ENCODE measurements around the gene AXIN2. TPM values are rescaled to one million over a fixed set of nuclear protein-coding genes. Genes with fewer than 3 reads are reported as not detected.

Gene AXIN2
- total and polyA plus RNA-seq, 7 donors: 6.0 to 16.1 (median 9.6) TPM

DNA sequence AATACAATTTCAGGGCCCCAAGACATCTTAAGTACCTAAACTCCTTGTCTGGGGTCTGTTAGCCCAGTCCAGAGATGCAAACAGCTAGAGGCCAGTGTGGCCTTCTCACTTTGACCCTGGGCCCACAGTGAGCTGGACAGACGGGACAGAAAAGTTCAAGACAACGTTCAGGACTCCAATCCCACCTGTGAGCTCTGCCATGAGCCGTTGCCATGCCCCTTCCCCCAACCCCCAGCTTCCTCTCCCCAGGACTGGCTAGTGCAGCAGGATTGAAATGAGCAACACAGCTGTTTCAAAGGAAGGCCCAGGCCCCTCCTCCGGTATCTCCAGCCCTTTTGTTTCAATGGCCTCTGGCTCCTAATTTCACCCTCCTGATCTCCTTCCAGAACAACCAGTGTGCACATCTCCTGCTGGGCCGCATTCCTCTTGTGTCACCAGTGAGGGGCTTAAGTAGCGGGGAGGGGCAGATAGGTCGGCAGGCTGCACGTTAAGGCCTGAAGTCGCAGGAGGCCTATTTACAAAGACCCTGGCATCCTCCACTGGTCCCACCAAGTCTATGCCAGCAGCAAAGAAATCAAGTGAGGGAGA lies 11.3 kb downstream of the AXIN2 start:
- DNase-seq: no peak
- 43 to 79% methylated on average over 9 of the region's 9 CpGs for WGBS, 2 donors
- H3K9me3 ChIP-seq: no peaks in the 10 kb centered on the region
- H3K27ac ChIP-seq: peak overlapping the region in 1 of 4 donors; percentile 1
- TF ChIP-seq POLR2AphosphoS5 (IDR thresholded peaks at IDR 0.05): no peak
- TF ChIP-seq POLR2A (IDR thresholded peaks at IDR 0.05): no peak
- TF ChIP-seq, protein P1, sequence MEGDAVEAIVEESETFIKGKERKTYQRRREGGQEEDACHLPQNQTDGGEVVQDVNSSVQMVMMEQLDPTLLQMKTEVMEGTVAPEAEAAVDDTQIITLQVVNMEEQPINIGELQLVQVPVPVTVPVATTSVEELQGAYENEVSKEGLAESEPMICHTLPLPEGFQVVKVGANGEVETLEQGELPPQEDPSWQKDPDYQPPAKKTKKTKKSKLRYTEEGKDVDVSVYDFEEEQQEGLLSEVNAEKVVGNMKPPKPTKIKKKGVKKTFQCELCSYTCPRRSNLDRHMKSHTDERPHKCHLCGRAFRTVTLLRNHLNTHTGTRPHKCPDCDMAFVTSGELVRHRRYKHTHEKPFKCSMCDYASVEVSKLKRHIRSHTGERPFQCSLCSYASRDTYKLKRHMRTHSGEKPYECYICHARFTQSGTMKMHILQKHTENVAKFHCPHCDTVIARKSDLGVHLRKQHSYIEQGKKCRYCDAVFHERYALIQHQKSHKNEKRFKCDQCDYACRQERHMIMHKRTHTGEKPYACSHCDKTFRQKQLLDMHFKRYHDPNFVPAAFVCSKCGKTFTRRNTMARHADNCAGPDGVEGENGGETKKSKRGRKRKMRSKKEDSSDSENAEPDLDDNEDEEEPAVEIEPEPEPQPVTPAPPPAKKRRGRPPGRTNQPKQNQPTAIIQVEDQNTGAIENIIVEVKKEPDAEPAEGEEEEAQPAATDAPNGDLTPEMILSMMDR (IDR thresholded peaks at IDR 0.05): no peak
- TF ChIP-seq EP300 (IDR thresholded peaks at IDR 0.05): no peak
- H3K4me1 ChIP-seq: peaks cover 0 to 51% (median 32%) of the 10 kb centered on the region in 4 donors
- no peak overlapping the region for H3K4me3 ChIP-seq
- no peaks in the 10 kb centered on the region for H3K27me3 ChIP-seq
- intact Hi-C loops (cut with DNase I): loop anchor here (5.0 to 10.0 kb wide), 2 partner anchors 95 to 237 kb away; no protein-coding TSS in a partner anchor
- peaks cover 0 to 13% (median 0%) of the 10 kb centered on the region in 4 donors for H3K36me3 ChIP-seq

DNA sequence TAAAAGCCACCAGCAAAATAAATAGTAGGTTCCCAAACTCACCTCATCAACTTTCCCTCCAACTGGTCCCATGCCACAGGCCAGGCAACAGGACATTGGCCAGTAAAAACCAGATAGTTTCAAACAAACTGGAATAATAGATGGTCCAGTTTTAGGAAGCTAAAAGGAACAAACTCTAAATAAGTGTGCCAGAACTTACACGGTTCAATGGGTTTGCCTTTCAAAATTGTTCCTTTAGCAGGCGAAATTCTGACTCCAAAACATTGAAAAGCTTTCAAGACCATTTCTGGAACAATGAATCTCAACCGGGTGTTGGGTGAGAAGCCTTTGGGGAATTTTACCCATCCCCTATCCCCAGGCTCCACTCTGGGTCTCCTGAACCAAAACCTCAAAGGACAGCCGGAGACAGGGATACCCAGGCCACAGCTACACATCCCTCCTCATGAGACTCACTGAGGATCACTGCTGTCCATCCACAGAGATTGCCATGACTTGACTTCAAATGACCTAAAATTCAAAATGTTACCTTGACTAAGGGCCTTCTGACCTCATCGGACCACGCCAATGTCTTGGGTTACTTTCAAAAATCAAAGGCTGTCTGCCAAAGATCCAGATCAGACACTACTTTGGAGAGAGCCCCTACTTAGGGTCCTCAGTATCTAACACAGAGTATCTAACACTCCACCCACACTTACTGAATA lies 13.0 kb downstream of the AXIN2 start:
- Histone ChIP-seq H3K27me3 (no peaks in the 10 kb centered on the region), H3K36me3 (peaks cover 0 to 13% (median 0%) of the 10 kb centered on the region in 4 donors), H3K27ac (peak overlapping the region in 2 of 4 donors; percentile 77 to 79), H3K4me1 (peaks cover 0 to 64% (median 45%) of the 10 kb centered on the region in 4 donors), H3K4me3 (no peak overlapping the region), H3K9me3 (no peaks in the 10 kb centered on the region)
- intact Hi-C loops (cut with DNase I): no loop called here
- WGBS, 2 donors: 77 to 97% methylated on average over 6 of the region's 6 CpGs
- TF ChIP-seq POLR2A (IDR thresholded peaks at IDR 0.05): no peak
- TF ChIP-seq POLR2AphosphoS5 (IDR thresholded peaks at IDR 0.05): no peak
- TF ChIP-seq EP300 (IDR thresholded peaks at IDR 0.05): no peak
- TF ChIP-seq, protein P1 (IDR thresholded peaks at IDR 0.05): no peak
- DNase-seq: no peak

DNA sequence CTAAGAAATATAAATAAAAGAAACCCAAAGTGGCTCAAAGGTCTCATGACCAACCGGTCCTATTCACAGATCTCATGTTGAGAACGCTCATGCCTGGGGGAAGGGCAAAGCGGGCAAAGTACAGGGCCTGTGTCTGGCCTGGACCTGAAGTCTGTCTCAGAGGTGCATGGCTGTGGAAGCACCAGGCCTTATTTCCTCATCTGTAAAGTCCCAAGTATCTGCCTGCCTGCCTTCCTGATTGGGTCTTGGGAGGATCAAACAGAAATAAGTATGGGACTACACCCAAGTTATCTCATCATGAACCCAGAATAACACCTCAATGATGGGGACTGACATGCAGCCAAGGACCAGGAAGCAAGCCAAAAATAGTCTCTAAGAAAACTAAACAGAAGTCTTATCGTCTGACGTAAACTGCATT lies 14.2 kb downstream of the AXIN2 start:
- no peak for TF ChIP-seq POLR2A (IDR thresholded peaks at IDR 0.05)
- TF ChIP-seq EP300 (IDR thresholded peaks at IDR 0.05): peak in 1 of 4 donors; percentile 38
- TF ChIP-seq POLR2AphosphoS5 (IDR thresholded peaks at IDR 0.05): peak in 3 of 4 donors; percentile 52 to 56 (median 55)
- no peak overlapping the region for H3K4me3 ChIP-seq
- DNase-seq: peak; percentile 80
- intact Hi-C loops (cut with DNase I): no loop called here
- H3K9me3 ChIP-seq: no peaks in the 10 kb centered on the region
- peaks cover 0 to 13% (median 0%) of the 10 kb centered on the region in 4 donors for H3K36me3 ChIP-seq
- peaks cover 0 to 59% (median 50%) of the 10 kb centered on the region in 4 donors for H3K4me1 ChIP-seq
- 17 to 57% methylated on average over 5 of the region's 5 CpGs for WGBS, 2 donors
- no peaks in the 10 kb centered on the region for H3K27me3 ChIP-seq
- H3K27ac ChIP-seq: peak overlapping the region; percentile 19 to 79 (median 66)

DNA sequence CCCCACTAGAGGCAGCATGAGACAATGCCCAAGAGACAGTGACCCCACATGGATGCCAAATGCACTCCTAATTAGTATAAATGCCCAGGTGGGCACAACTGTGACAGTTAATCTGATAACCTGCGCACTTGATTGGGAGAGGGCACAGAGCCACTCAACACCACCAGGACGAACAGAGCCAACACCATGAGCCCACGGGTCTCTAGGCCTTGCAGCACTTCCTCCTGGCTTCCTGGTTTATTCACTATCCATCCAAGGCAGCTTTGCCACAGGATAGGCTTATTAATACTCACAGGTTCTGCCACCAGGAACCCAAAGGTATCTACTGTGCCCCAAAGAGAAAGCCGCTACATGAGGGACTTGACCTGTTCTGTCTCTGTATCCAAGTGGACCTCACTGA lies 14.9 kb downstream of the AXIN2 start:
- intact Hi-C loops (cut with DNase I): no loop called here
- Histone ChIP-seq H3K4me1 (peaks cover 0 to 55% (median 49%) of the 10 kb centered on the region in 4 donors), H3K27me3 (no peaks in the 10 kb centered on the region), H3K9me3 (no peaks in the 10 kb centered on the region), H3K36me3 (peaks cover 0 to 13% (median 0%) of the 10 kb centered on the region in 4 donors), H3K4me3 (no peak overlapping the region), H3K27ac (peak overlapping the region; percentile 19 to 79 (median 66))
- TF ChIP-seq POLR2A (IDR thresholded peaks at IDR 0.05) (no peak), EP300 (IDR thresholded peaks at IDR 0.05) (no peak), POLR2AphosphoS5 (IDR thresholded peaks at IDR 0.05) (no peak)
- TF ChIP-seq, protein P1 (IDR thresholded peaks at IDR 0.05): no peak
- DNase-seq: no peak
- 57 to 80% methylated on average over 4 of the region's 4 CpGs for WGBS, 2 donors

All from sigmoid colon (tissue), 7 donors.